ENCODE data around the gene MCL1.
"Not testable (repeated sequence)": the region's sequence is repeated elsewhere in the genome, so short reads cannot be mapped to it uniquely, and the experiment has no call there.

MCL1 gene

GRCh38 chr1:150576794-150577556 is 2.4 kb downstream of the MCL1 start:
- peak overlapping the region; percentile 95 to 97 for H3K4me3 ChIP-seq (ENCODE audit: low read depth in 1 of 2, low read length in 2 of 2)
- peaks cover 47% of the 10 kb centered on the region for H3K36me3 ChIP-seq (ENCODE audit: insufficient read depth, low read length)
- peak overlapping the region; percentile 99 for H3K9ac ChIP-seq (ENCODE audit: low read length)
- H3K27me3 ChIP-seq (ENCODE audit: control insufficient read depth in 1 of 2, insufficient read depth in 2 of 2, low read length in 2 of 2), result no peaks in the 10 kb centered on the region
- peak overlapping the region; percentile 98 for H3K27ac ChIP-seq (ENCODE audit: low read depth, low read length)
- peaks cover 50% of the 10 kb centered on the region for H3K4me1 ChIP-seq (ENCODE audit: insufficient read depth, low read length)
- no peaks in the 10 kb centered on the region for H3K9me3 ChIP-seq (ENCODE audit: low read length)

- H3K4me3 ChIP-seq (ENCODE audit: low read depth in 1 of 2, low read length in 2 of 2), result peak overlapping the region; percentile 95 to 97
- H3K27me3 ChIP-seq (ENCODE audit: control insufficient read depth in 1 of 2, insufficient read depth in 2 of 2, low read length in 2 of 2), result no peaks in the 10 kb centered on the region
- H3K9ac ChIP-seq (ENCODE audit: low read length), result peak overlapping the region; percentile 99
- H3K27ac ChIP-seq (ENCODE audit: low read depth, low read length), result peak overlapping the region; percentile 98
- peaks cover 50% of the 10 kb centered on the region for H3K4me1 ChIP-seq (ENCODE audit: insufficient read depth, low read length)
- H3K36me3 ChIP-seq (ENCODE audit: insufficient read depth, low read length), result peaks cover 47% of the 10 kb centered on the region
- H3K9me3 ChIP-seq (ENCODE audit: low read length), result no peaks in the 10 kb centered on the region
Observed at GRCh38 chr1:150576367-150576711, 3.1 kb downstream of the MCL1 start.

DNA sequence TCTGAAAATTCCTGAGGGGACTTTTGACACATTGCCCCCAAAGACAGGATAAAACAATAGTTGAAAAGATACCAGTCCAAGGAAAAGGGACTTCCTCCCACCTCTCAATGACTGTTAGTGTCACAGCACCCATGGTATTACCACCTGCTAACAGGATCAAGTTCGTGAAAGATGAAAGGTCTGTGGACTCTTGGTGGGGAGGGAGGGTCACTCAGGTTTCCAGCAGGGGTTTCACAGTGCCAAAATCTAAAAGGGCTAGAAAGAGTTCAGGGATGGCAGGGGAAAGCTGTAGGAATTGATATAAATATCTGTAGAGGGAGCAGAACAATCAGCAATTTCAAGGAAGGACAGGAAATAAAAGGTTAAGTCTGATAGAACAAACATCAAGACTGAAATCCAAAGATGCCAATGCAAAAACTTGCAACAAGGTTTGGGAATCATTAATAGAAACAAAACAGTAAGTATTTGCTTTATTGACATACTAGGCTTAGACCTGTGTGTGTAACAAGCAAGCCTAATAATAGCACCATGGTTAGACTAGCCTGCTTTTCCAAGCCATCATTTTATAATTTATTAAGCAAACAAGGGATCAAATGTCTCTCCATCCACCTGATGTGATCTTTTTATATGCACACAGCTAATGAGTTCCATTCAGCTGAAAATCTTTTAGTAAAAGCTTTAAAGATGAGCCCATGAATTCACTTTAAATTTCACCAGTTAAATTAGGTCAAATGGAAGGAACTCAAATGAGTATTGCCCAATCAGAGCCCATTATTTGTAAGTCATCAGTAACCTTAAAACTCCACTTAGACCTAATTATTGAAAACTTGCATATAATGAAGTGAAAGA is 3.7 kb downstream of the MCL1 start:
- Histone ChIP-seq H3K4me1 (ENCODE audit: insufficient read depth, low read length) (peaks cover 55% of the 10 kb centered on the region), H3K27me3 (ENCODE audit: control insufficient read depth in 1 of 2, insufficient read depth in 2 of 2, low read length in 2 of 2) (no peaks in the 10 kb centered on the region), H3K9ac (ENCODE audit: low read length) (peak overlapping the region; percentile 99), H3K36me3 (ENCODE audit: insufficient read depth, low read length) (peaks cover 47% of the 10 kb centered on the region), H3K9me3 (ENCODE audit: low read length) (no peaks in the 10 kb centered on the region), H3K27ac (ENCODE audit: low read depth, low read length) (peak overlapping the region; percentile 98), H3K4me3 (ENCODE audit: low read depth in 1 of 2, low read length in 2 of 2) (peak overlapping the region; percentile 95 to 97)

- H3K9me3 ChIP-seq (ENCODE audit: low read length), result no peaks in the 10 kb centered on the region
- H3K27ac ChIP-seq (ENCODE audit: low read depth, low read length), result peak overlapping the region; percentile 98
- H3K4me1 ChIP-seq (ENCODE audit: insufficient read depth, low read length), result peaks cover 56% of the 10 kb centered on the region
- H3K4me3 ChIP-seq (ENCODE audit: low read depth in 1 of 2, low read length in 2 of 2), result peak overlapping the region; percentile 95 to 97
- H3K9ac ChIP-seq (ENCODE audit: low read length), result peak overlapping the region; percentile 35
- H3K36me3 ChIP-seq (ENCODE audit: insufficient read depth, low read length), result peaks cover 48% of the 10 kb centered on the region
- H3K27me3 ChIP-seq (ENCODE audit: control insufficient read depth in 1 of 2, insufficient read depth in 2 of 2, low read length in 2 of 2), result no peaks in the 10 kb centered on the region
Observed at GRCh38 chr1:150575072-150575489, 4.3 kb downstream of the MCL1 start.

GRCh38 chr1:150574260-150575071 is 4.9 kb downstream of the MCL1 start:
- H3K4me1 ChIP-seq (ENCODE audit: insufficient read depth, low read length), result peaks cover 60% of the 10 kb centered on the region
- peak overlapping the region; percentile 22 for H3K27ac ChIP-seq (ENCODE audit: low read depth, low read length)
- H3K27me3 ChIP-seq (ENCODE audit: control insufficient read depth in 1 of 2, insufficient read depth in 2 of 2, low read length in 2 of 2), result no peaks in the 10 kb centered on the region
- H3K9me3 ChIP-seq (ENCODE audit: low read length), result no peaks in the 10 kb centered on the region
- peak overlapping the region; percentile 22 for H3K9ac ChIP-seq (ENCODE audit: low read length)
- H3K36me3 ChIP-seq (ENCODE audit: insufficient read depth, low read length), result peaks cover 50% of the 10 kb centered on the region
- H3K4me3 ChIP-seq (ENCODE audit: low read depth in 1 of 2, low read length in 2 of 2), result peak overlapping the region; percentile 4 to 97

DNA sequence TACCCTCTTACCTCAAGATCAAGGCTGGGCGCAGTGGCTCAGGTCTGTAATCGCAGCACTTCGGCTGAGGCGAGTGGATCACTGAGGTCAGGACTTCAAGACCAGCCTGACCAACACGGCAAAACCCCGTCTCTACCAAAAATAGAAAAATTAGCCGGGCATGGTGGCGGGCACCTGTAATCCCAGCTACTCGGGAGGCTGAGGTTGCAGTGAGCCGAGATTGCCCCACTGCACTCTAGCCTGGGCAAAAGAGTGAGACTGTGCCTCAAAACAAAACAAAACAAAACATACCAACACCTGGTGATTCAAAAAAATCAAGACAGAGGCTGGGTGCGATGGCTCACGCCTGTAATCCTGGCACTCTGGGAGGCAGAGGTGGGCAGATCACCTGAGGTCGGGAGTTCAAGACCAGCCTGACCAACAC is 5.8 kb downstream of the MCL1 start:
- not testable (repeated sequence) for H3K27ac ChIP-seq (ENCODE audit: low read depth, low read length); H3K4me3 ChIP-seq (ENCODE audit: low read depth in 1 of 2, low read length in 2 of 2); H3K9ac ChIP-seq (ENCODE audit: low read length); H3K27me3 ChIP-seq (ENCODE audit: control insufficient read depth in 1 of 2, insufficient read depth in 2 of 2, low read length in 2 of 2); H3K9me3 ChIP-seq (ENCODE audit: low read length)
- Histone ChIP-seq H3K36me3 (ENCODE audit: insufficient read depth, low read length) (peaks cover 50% of the 10 kb centered on the region), H3K4me1 (ENCODE audit: insufficient read depth, low read length) (peaks cover 68% of the 10 kb centered on the region)

DNA sequence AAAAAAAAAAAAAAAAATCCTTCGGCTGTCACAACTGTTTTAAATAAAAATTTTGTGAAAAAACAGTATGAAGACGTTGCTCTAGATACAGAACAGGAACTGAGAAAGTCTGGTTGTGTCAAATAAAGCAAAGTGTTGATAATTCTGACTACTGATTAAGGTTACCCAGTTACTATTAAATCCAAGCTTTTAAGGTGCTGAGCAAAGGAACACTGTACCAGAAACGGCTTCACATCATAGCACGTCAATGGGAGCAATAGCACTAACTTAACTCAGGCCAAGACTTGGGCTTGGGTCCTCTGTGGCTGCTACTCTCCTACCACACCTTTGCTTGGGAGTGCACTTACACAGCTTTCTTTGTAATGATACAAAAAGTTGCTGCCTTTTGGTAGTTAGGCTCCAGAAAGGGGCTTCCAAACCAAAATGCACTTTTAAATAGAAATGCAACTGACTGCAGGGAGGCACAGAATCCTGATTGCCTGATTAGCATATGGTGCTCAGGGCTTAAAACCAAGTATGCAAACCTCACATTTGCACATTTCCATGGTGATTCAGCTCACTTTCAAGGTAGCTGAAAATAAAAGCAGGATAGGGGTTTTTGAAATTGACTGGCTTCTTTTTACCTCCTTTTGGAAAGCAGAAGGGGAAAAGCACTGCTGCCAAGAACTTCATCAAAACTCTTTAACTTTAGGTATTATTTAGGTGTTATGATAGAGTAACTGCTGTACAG is 6.3 kb downstream of the MCL1 start:
- Histone ChIP-seq H3K27me3 (ENCODE audit: control insufficient read depth in 1 of 2, insufficient read depth in 2 of 2, low read length in 2 of 2) (no peaks in the 10 kb centered on the region), H3K4me1 (ENCODE audit: insufficient read depth, low read length) (peaks cover 73% of the 10 kb centered on the region), H3K4me3 (ENCODE audit: low read depth in 1 of 2, low read length in 2 of 2) (no peak overlapping the region), H3K9me3 (ENCODE audit: low read length) (no peaks in the 10 kb centered on the region), H3K9ac (ENCODE audit: low read length) (no peak overlapping the region), H3K27ac (ENCODE audit: low read depth, low read length) (peak overlapping the region; percentile 30), H3K36me3 (ENCODE audit: insufficient read depth, low read length) (peaks cover 50% of the 10 kb centered on the region)

- H3K36me3 ChIP-seq (ENCODE audit: insufficient read depth, low read length), result peaks cover 14% of the 10 kb centered on the region
- peak overlapping the region; percentile 47 for H3K9ac ChIP-seq (ENCODE audit: low read length)
- peaks cover 78% of the 10 kb centered on the region for H3K4me1 ChIP-seq (ENCODE audit: insufficient read depth, low read length)
- H3K27ac ChIP-seq (ENCODE audit: low read depth, low read length), result peak overlapping the region; percentile 87
- H3K4me3 ChIP-seq (ENCODE audit: low read depth in 1 of 2, low read length in 2 of 2), result peak overlapping the region; percentile 21 to 51
- no peaks in the 10 kb centered on the region for H3K27me3 ChIP-seq (ENCODE audit: control insufficient read depth in 1 of 2, insufficient read depth in 2 of 2, low read length in 2 of 2)
- H3K9me3 ChIP-seq (ENCODE audit: low read length), result no peaks in the 10 kb centered on the region
Observed at GRCh38 chr1:150568594-150568966, 10.8 kb downstream of the MCL1 start.

DNA sequence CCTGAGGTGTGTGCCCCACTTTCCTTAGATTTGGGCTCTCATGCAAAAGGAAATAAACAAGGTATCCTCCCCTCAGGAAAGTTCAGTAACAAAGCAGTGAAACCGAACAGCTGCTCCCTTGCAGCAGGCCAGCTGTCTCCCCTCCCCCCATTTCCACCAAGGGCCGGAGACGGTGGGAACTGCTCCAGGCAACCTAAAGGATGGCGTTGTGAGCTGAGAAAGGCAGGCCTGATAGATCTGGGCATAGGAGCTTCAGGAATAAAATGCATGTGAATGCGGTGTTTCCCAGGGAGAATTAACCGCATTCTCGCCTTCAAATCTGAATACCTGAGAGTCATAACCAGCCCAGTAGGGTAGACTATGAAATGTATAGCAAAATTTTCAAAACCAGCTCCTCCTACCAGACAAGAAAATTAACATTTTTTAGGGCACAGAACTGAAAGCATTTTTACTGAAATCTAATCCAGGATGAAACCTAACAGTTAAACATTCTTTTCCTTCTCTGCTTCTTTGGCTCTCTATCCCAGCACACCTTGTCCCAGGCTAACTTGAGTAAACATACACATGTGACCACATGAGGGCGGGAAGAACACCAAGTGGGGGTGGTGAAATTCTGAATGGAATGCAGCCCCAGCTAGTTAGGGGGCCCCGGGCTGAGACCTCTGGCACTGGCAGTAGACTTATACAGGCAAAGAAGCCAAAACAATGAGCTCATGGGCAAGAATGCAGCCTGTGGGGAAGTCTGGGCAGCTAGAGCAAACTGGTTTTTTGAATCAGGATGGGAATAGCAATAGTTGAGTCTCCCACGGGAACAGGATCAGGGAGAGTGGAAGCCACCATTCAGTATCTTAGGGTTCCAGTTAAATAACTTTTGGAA is 11.5 kb downstream of the MCL1 start:
- Histone ChIP-seq H3K27me3 (ENCODE audit: control insufficient read depth in 1 of 2, insufficient read depth in 2 of 2, low read length in 2 of 2) (no peaks in the 10 kb centered on the region), H3K36me3 (ENCODE audit: insufficient read depth, low read length) (peaks cover 7% of the 10 kb centered on the region), H3K9me3 (ENCODE audit: low read length) (no peaks in the 10 kb centered on the region), H3K9ac (ENCODE audit: low read length) (peak overlapping the region; percentile 47), H3K4me1 (ENCODE audit: insufficient read depth, low read length) (peaks cover 78% of the 10 kb centered on the region), H3K4me3 (ENCODE audit: low read depth in 1 of 2, low read length in 2 of 2) (peak overlapping the region; percentile 21 to 51), H3K27ac (ENCODE audit: low read depth, low read length) (peak overlapping the region; percentile 87)

DNA sequence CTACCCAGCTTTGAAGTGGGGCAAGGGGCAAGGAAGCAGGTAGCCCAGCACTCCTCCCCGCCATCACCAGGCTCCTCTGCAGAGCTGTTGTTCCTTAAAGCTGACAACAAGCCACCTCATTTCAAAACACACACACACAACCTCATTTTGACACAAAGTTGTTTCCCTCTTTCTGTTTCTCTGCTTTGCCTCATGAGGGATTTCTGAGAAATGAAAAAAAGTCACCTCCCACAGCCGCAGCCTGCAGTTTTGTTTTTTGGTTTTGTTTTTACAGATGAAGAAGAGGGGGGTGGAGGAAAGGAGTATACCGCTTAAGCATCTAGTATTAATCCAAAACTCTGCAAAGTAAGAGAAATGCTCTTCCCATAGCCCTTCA is 12.1 kb downstream of the MCL1 start:
- Histone ChIP-seq H3K9me3 (ENCODE audit: low read length) (no peaks in the 10 kb centered on the region), H3K4me3 (ENCODE audit: low read depth in 1 of 2, low read length in 2 of 2) (peak overlapping the region in 1 of 2 donors; percentile 51), H3K9ac (ENCODE audit: low read length) (peak overlapping the region; percentile 47), H3K4me1 (ENCODE audit: insufficient read depth, low read length) (peaks cover 80% of the 10 kb centered on the region), H3K27me3 (ENCODE audit: control insufficient read depth in 1 of 2, insufficient read depth in 2 of 2, low read length in 2 of 2) (no peaks in the 10 kb centered on the region), H3K36me3 (ENCODE audit: insufficient read depth, low read length) (peaks cover 4% of the 10 kb centered on the region), H3K27ac (ENCODE audit: low read depth, low read length) (peak overlapping the region; percentile 87)
